Common myeloid progenitor, CD34-positive (primary cell): ENCODE data around the gene UMODL1.

Experiments used
- CTCF ChIA-PET: fragments of 350-600 bp; sonication (Branson Sonifier 250); formaldehyde crosslinking; loops from one replicate; lab custom pipeline; 2021; ENCODE audit warnings: antibody characterized with exemption; lab: Charles Lee
- POLR2A ChIA-PET: fragments of 350-600 bp; sonication (Branson Sonifier 250); formaldehyde crosslinking; loops from one replicate; lab custom pipeline; 2021; ENCODE audit warnings: antibody characterized with exemption; lab: Charles Lee
- DNase-seq, 3 donors: peaks; one replicate each; pipeline versions ENCODE4 v3.0.0 to v3.0.0-alpha.2; 2013
- H3K27ac ChIP-seq, 2 experiments: 1 replicate in 1 of 2; 2 replicates in 1 of 2; pipeline ENCODE4 v1.7.0; 2013; ENCODE audit warnings: inconsistent platforms in 2 of 2, low read length in 2 of 2, mild to moderate bottlenecking in 2 of 2, low read depth in 1 of 2, moderate library complexity in 1 of 2; ENCODE audit not compliant: severe bottlenecking in 2 of 2, insufficient read depth in 1 of 2, poor library complexity in 1 of 2
- H3K27me3 ChIP-seq, 5 experiments: replicated peaks in 2 of 5; 1 replicate in 3 of 5; 2 replicates in 2 of 5; pipeline versions ENCODE4 v1.6.1 to v1.7.0; 2013; ENCODE audit warnings: low read length in 4 of 5, mild to moderate bottlenecking in 2 of 5, moderate library complexity in 2 of 5, inconsistent platforms in 1 of 5; ENCODE audit not compliant: insufficient read depth in 5 of 5, control insufficient read depth in 4 of 5
- H3K36me3 ChIP-seq, 4 experiments: 1 replicate in 2 of 4; 2 replicates in 2 of 4; pipeline versions ENCODE4 v1.6.1 to v1.7.0; 2013; ENCODE audit warnings: low read length in 3 of 4, control low read depth in 1 of 4, mild to moderate bottlenecking in 1 of 4; ENCODE audit not compliant: control insufficient read depth in 4 of 4, insufficient read depth in 4 of 4
- H3K4me1 ChIP-seq, 4 experiments: 1 replicate in 3 of 4; 2 replicates in 1 of 4; pipeline versions ENCODE4 v1.6.1 to v1.7.1; 2013; ENCODE audit warnings: low read length in 3 of 4, mild to moderate bottlenecking in 3 of 4, control low read depth in 1 of 4, inconsistent platforms in 1 of 4, moderate library complexity in 1 of 4; ENCODE audit not compliant: control insufficient read depth in 4 of 4, insufficient read depth in 4 of 4; ENCODE audit errors: control extremely low read depth in 1 of 4
- H3K4me3 ChIP-seq, 7 experiments: 1 replicate in 4 of 7; 2 replicates in 3 of 7; pipeline versions ENCODE4 v1.5.1 to v1.7.0; 2013; ENCODE audit warnings: mild to moderate bottlenecking in 7 of 7, low read length in 6 of 7, moderate library complexity in 6 of 7, inconsistent platforms in 2 of 7, low read depth in 2 of 7, control low read depth in 1 of 7; ENCODE audit not compliant: insufficient read depth in 4 of 7, control insufficient read depth in 1 of 7; ENCODE audit errors: extremely low read depth in 1 of 7
- H3K9me3 ChIP-seq, 5 experiments: 1 replicate in 4 of 5; 2 replicates in 1 of 5; pipeline versions ENCODE4 v1.6.1 to v1.7.1; 2013; ENCODE audit warnings: low read length in 4 of 5, mild to moderate bottlenecking in 2 of 5, inconsistent platforms in 1 of 5, low read depth in 1 of 5, moderate library complexity in 1 of 5; ENCODE audit not compliant: control insufficient read depth in 4 of 5, insufficient read depth in 2 of 5; ENCODE audit errors: control extremely low read depth in 1 of 5
- WGBS: methylation state at CpG from one replicate; pipeline ENCODE4 v1.1.5; 2013; ENCODE audit not compliant: insufficient coverage; 5-methylcytosine and 5-hydroxymethylcytosine counted together

UMODL1 gene

GRCh38 chr21:42051788-42052187 is 19.3 kb upstream of the UMODL1 start:
- POLR2A ChIA-PET = interaction anchor here (0.6 to 1.6 kb wide), 2 partner anchors 11 to 81 kb away, joined by 3 to 4 read pairs; no protein-coding TSS in a partner anchor
- Histone ChIP-seq H3K27me3 (no peaks in the 10 kb centered on the region), H3K4me3 (peak overlapping the region in 1 of 7 experiments; percentile 55), H3K27ac (no peak overlapping the region), H3K36me3 (no peaks in the 10 kb centered on the region), H3K9me3 (no peaks in the 10 kb centered on the region), H3K4me1 (peaks cover 3 to 25% (median 12%) of the 10 kb centered on the region in 4 experiments)
- CTCF ChIA-PET = no interaction called here
- 9% methylated on average over 3 of the region's 9 CpGs for WGBS
- peak; percentile 90 to 96 (median 92) for DNase-seq

- Histone ChIP-seq H3K9me3 (no peaks in the 10 kb centered on the region), H3K4me1 (peaks cover 3 to 29% (median 18%) of the 10 kb centered on the region in 4 experiments), H3K27me3 (no peaks in the 10 kb centered on the region), H3K36me3 (no peaks in the 10 kb centered on the region), H3K4me3 (no peak overlapping the region), H3K27ac (no peak overlapping the region)
- POLR2A ChIA-PET = no interaction called here
- 67% methylated on average over 3 of the region's 9 CpGs for WGBS
- DNase-seq = no peak
- CTCF ChIA-PET = interaction anchor here (0.6 to 1.2 kb wide), 2 partner anchors 10 to 86 kb away, joined by 3 read pairs; no protein-coding TSS in a partner anchor
Observed at GRCh38 chr21:42055425-42055824, 15.7 kb upstream of the UMODL1 start.

- POLR2A ChIA-PET = no interaction called here
- Histone ChIP-seq H3K27me3 (no peaks in the 10 kb centered on the region), H3K36me3 (no peaks in the 10 kb centered on the region), H3K4me1 (peaks cover 7 to 32% (median 25%) of the 10 kb centered on the region in 4 experiments), H3K4me3 (no peak overlapping the region), H3K27ac (no peak overlapping the region), H3K9me3 (no peaks in the 10 kb centered on the region)
- 94% methylated on average over 11 of the region's 11 CpGs for WGBS
- CTCF ChIA-PET = interaction anchor here (1.2 kb wide), 1 partner anchor 11 kb away, joined by 3 read pairs; no protein-coding TSS in a partner anchor
- DNase-seq = no peak
Observed at GRCh38 chr21:42056468-42056867, 14.6 kb upstream of the UMODL1 start.

- no peaks in the 10 kb centered on the region for H3K36me3 ChIP-seq
- peaks cover 8 to 32% (median 28%) of the 10 kb centered on the region in 4 experiments for H3K4me1 ChIP-seq
- 96% methylated on average over 14 of the region's 17 CpGs for WGBS
- no peak overlapping the region for H3K4me3 ChIP-seq
- no peak for DNase-seq
- POLR2A ChIA-PET = no interaction called here
- H3K27ac ChIP-seq = no peak overlapping the region
- CTCF ChIA-PET = interaction anchor here (0.8 kb wide), 1 partner anchor 61 kb away, joined by 3 read pairs; no protein-coding TSS in a partner anchor
- no peaks in the 10 kb centered on the region for H3K9me3 ChIP-seq
- H3K27me3 ChIP-seq = no peaks in the 10 kb centered on the region
Observed at GRCh38 chr21:42056996-42057689, 14.0 kb upstream of the UMODL1 start.

GRCh38 chr21:42057851-42058437 is 13.2 kb upstream of the UMODL1 start:
- POLR2A ChIA-PET = no interaction called here
- DNase-seq = no peak

GRCh38 chr21:42058631-42059111 is 12.4 kb upstream of the UMODL1 start:
- Histone ChIP-seq H3K9me3 (no peaks in the 10 kb centered on the region), H3K4me3 (no peak overlapping the region), H3K4me1 (peaks cover 12 to 46% (median 43%) of the 10 kb centered on the region in 4 experiments), H3K36me3 (no peaks in the 10 kb centered on the region), H3K27ac (no peak overlapping the region), H3K27me3 (no peaks in the 10 kb centered on the region)
- DNase-seq = no peak
- ChIA-PET POLR2A (no interaction called here), CTCF (interaction anchor here (0.8 kb wide), 1 partner anchor 13 kb away, joined by 3 read pairs; no protein-coding TSS in a partner anchor)
- 95% methylated on average over 11 of the region's 11 CpGs for WGBS

More at GRCh38 chr21:42057851-42058437, 13.2 kb upstream of the UMODL1 start:
- CTCF ChIA-PET = interaction anchor here (0.8 kb wide), 1 partner anchor 60 kb away, joined by 3 read pairs; no protein-coding TSS in a partner anchor
- H3K4me3 ChIP-seq = no peak overlapping the region
- peaks cover 10 to 39% (median 36%) of the 10 kb centered on the region in 4 experiments for H3K4me1 ChIP-seq
- H3K9me3 ChIP-seq = no peaks in the 10 kb centered on the region
- no peaks in the 10 kb centered on the region for H3K27me3 ChIP-seq
- no peaks in the 10 kb centered on the region for H3K36me3 ChIP-seq
- H3K27ac ChIP-seq = no peak overlapping the region
- WGBS = 91% methylated on average over 11 of the region's 11 CpGs
